GM23338 (cell line): Measurements from ENCODE around the gene RAB29. TPM values are rescaled to one million over a fixed set of nuclear protein-coding genes. Genes with fewer than 3 reads are reported as not detected.

Source experiments
- ATAC-seq: fragments of 200-7000 bp; cut with Tn5 transposase; 3 replicates; pipeline ENCODE4 v1.9.1; 2020
- DNase-seq: peaks from one replicate; pipeline ENCODE4 v3.0.0-alpha.2; 2015; ENCODE audit warnings: low spot score
- H2AFZ ChIP-seq: fragments of 200-600 bp; sonication (generic); 2 replicates; pipeline ENCODE4 v1.8.0; 2016; ENCODE audit warnings: antibody characterized with exemption, mild to moderate bottlenecking, moderate library complexity
- H3F3A ChIP-seq: fragments of 200-600 bp; sonication (generic); replicated peaks from 2 replicates; pipeline ENCODE4 v1.8.0; 2017; ENCODE audit warnings: antibody characterized with exemption, mixed run types, low read depth
- H3K27ac ChIP-seq: fragments of 200-600 bp; sonication (generic); 2 replicates; pipeline ENCODE4 v1.6.1; 2016; ENCODE audit warnings: low read depth
- H3K27me3 ChIP-seq: fragments of 200-600 bp; sonication (generic); 2 replicates; pipeline ENCODE4 v1.8.0; 2016; ENCODE audit warnings: mild to moderate bottlenecking, mixed run types, moderate library complexity; ENCODE audit not compliant: insufficient read depth
- H3K36me3 ChIP-seq: fragments of 200-600 bp; sonication (generic); 2 replicates; pipeline ENCODE4 v1.8.0; 2016; ENCODE audit warnings: mild to moderate bottlenecking; ENCODE audit not compliant: insufficient read depth
- H3K4me1 ChIP-seq: fragments of 200-600 bp; sonication (generic); 2 replicates; pipeline ENCODE4 v1.8.0; 2016; ENCODE audit warnings: mild to moderate bottlenecking, moderate library complexity; ENCODE audit not compliant: insufficient read depth
- H3K4me2 ChIP-seq: fragments of 200-600 bp; sonication (generic); 2 replicates; pipeline ENCODE4 v1.7.1; 2017; ENCODE audit warnings: mixed run types
- H3K4me3 ChIP-seq: fragments of 200-600 bp; sonication (generic); 2 replicates; pipeline ENCODE4 v1.6.1; 2016; ENCODE audit warnings: mixed run types
- H3K79me2 ChIP-seq: fragments of 200-600 bp; sonication (generic); replicated peaks from 2 replicates; pipeline ENCODE4 v1.8.0; 2017; ENCODE audit warnings: mild to moderate bottlenecking; ENCODE audit not compliant: insufficient read depth
- H3K9me2 ChIP-seq: fragments of 200-600 bp; sonication (generic); 2 replicates; pipeline ENCODE4 v1.8.0; 2017; ENCODE audit not compliant: insufficient read depth
- H4K20me1 ChIP-seq: fragments of 200-600 bp; sonication (generic); replicated peaks from 2 replicates; pipeline ENCODE4 v1.8.0; 2017; ENCODE audit warnings: mild to moderate bottlenecking; ENCODE audit not compliant: insufficient read depth
- H3K27ac Mint-ChIP-seq: 2 replicates; pipeline ENCODE4 v1.8.0; 2020; ENCODE audit warnings: inconsistent platforms, mild to moderate bottlenecking, moderate library complexity, mixed read lengths
- H3K27me3 Mint-ChIP-seq: 3 replicates; pipeline ENCODE4 v1.8.0; 2022; ENCODE audit warnings: low read depth, mild to moderate bottlenecking, moderate library complexity, mixed read lengths, inconsistent platforms; ENCODE audit not compliant: insufficient read depth, poor library complexity
- H3K36me3 Mint-ChIP-seq: 3 replicates; pipeline ENCODE4 v1.8.0; 2021; ENCODE audit warnings: low read depth, mild to moderate bottlenecking, inconsistent platforms, moderate library complexity, mixed read lengths
- H3K4me1 Mint-ChIP-seq: 3 replicates; pipeline ENCODE4 v1.8.0; 2020; ENCODE audit warnings: mild to moderate bottlenecking, inconsistent platforms, mixed read lengths
- H3K4me3 Mint-ChIP-seq: 3 replicates; pipeline ENCODE4 v1.8.0; 2021; ENCODE audit warnings: moderate library complexity, mild to moderate bottlenecking, inconsistent platforms, mixed read lengths
- H3K9me3 Mint-ChIP-seq: 3 replicates; pipeline ENCODE4 v1.8.0; 2020; ENCODE audit warnings: moderate library complexity, mild to moderate bottlenecking, inconsistent platforms, mixed read lengths
- CREB1 ChIP-seq: fragments of 250-450 bp; sonication (Bioruptor Pico); IDR thresholded peaks from 2 replicates; pipeline ENCODE4 v1.5.0; 2020; ENCODE audit warnings: low read depth, mild to moderate bottlenecking, moderate library complexity
- CTCF ChIP-seq, 2 experiments: fragments of 200-600 bp in 1 of 2; sonication (generic) in 1 of 2; conservative IDR thresholded peaks; 2 replicates each; pipeline versions ENCODE4 v1.5.1 to v1.6.1; 2016 to 2017; ENCODE audit warnings: antibody characterized with exemption in 2 of 2, low read depth in 2 of 2, mild to moderate bottlenecking in 2 of 2, moderate library complexity in 1 of 2
- ETS1 ChIP-seq: IDR thresholded peaks from 2 replicates; pipeline ENCODE4 v1.6.1; 2016; ENCODE audit warnings: antibody characterized with exemption
- EZH2 ChIP-seq: fragments of 200-600 bp; sonication (generic); IDR thresholded peaks from one replicate; pipeline ENCODE4 v1.8.0; 2017; ENCODE audit warnings: antibody characterized with exemption, mild to moderate bottlenecking, low read depth; ENCODE audit not compliant: unreplicated experiment
- EZH2phosphoT487 ChIP-seq: fragments of 200-600 bp; sonication (generic); IDR thresholded peaks from one replicate; pipeline ENCODE4 v1.8.1; 2018; ENCODE audit warnings: antibody characterized with exemption; ENCODE audit not compliant: unreplicated experiment
- JUNB ChIP-seq: IDR thresholded peaks from one replicate; pipeline ENCODE4 v1.6.1; 2016; ENCODE audit warnings: antibody characterized with exemption; ENCODE audit not compliant: unreplicated experiment
- NANOG ChIP-seq: IDR thresholded peaks from 2 replicates; pipeline ENCODE4 v1.6.1; 2016; ENCODE audit warnings: antibody characterized with exemption, borderline replicate concordance
- POLR2AphosphoS5 ChIP-seq: IDR thresholded peaks from 2 replicates; pipeline ENCODE4 v1.6.1; 2016; ENCODE audit warnings: antibody characterized with exemption, low read depth
- REST ChIP-seq: IDR thresholded peaks from one replicate; pipeline ENCODE4 v1.6.1; 2018; ENCODE audit warnings: antibody characterized with exemption; ENCODE audit not compliant: unreplicated experiment
- STAT1 ChIP-seq: IDR thresholded peaks from one replicate; pipeline ENCODE4 v1.6.1; 2016; ENCODE audit warnings: antibody characterized with exemption; ENCODE audit not compliant: unreplicated experiment
- ZNF114 ChIP-seq: fragments of 250-450 bp; sonication (Bioruptor Pico); IDR thresholded peaks from 2 replicates; pipeline ENCODE4 v1.5.0; 2020; ENCODE audit warnings: mild to moderate bottlenecking, moderate library complexity
- ZNF331 ChIP-seq: fragments of 250-450 bp; sonication (Bioruptor Pico); IDR thresholded peaks from 2 replicates; pipeline ENCODE4 v1.5.0; 2020; ENCODE audit warnings: low read depth, mild to moderate bottlenecking, moderate library complexity
- ZNF462 ChIP-seq: fragments of 250-450 bp; sonication (Bioruptor Pico); IDR thresholded peaks from 2 replicates; pipeline ENCODE4 v1.5.0; 2020; ENCODE audit warnings: mild to moderate bottlenecking, moderate library complexity
- polyA plus RNA-seq: library from polyadenylated mRNA; unstranded; fragments of >200 nt; fragmentation: Nextera tagmentation; extraction: Ambion mirVana; gene quantifications from 2 replicates; pipeline ENCODE4 v1.2.1, GENCODE V29; 2016
- total RNA-seq: library from RNA; depleted of rRNA; stranded (reverse); fragments of >200 nt; shearing (Covaris generic); gene quantifications from 2 replicates; pipeline ENCODE4 v1.2.3, GENCODE V29; 2014

Gene RAB29
- total and polyA plus RNA-seq, 2 experiments from 2014 or later: 7.1 to 9.1 TPM

GRCh38 chr1:205769641-205770365 is 5.5 kb downstream of the RAB29 start:
- Histone ChIP-seq H3F3A (peaks cover 6% of the 10 kb centered on the region; the same call in 1 of the 2 replicates), H3K4me1 (peaks cover 9% of the 10 kb centered on the region), H3K4me2 (no peak overlapping the region), H3K36me3 (no peaks in the 10 kb centered on the region; the same call in 1 of the 2 replicates), H4K20me1 (peaks cover 4% of the 10 kb centered on the region; the same call in 1 of the 2 replicates), H3K4me3 (no peak overlapping the region), H3K79me2 (no peaks in the 10 kb centered on the region), H3K9me2 (no peaks in the 10 kb centered on the region), H2AFZ (no peak overlapping the region), H3K27ac (no peak overlapping the region), H3K27me3 (peaks cover 26% of the 10 kb centered on the region)
- TF ChIP-seq CTCF (conservative IDR thresholded peaks at IDR 0.05; ENCODE audit: low read depth in 2 of 2) (no peak), STAT1 (no peak), ZNF462 (CRISPR knock-in tag) (no peak), REST (no peak), ETS1 (no peak), ZNF331 (CRISPR knock-in tag) (no peak), POLR2AphosphoS5 (no peak), EZH2phosphoT487 (no peak), CREB1 (CRISPR knock-in tag) (no peak), ZNF114 (CRISPR knock-in tag) (no peak), EZH2 (no peak), JUNB (no peak), NANOG (no peak)
- DNase-seq: no peak
- ATAC-seq: no peak
- Mint-ChIP-seq H3K27ac (no peak overlapping the region), H3K9me3 (no peaks in the 10 kb centered on the region), H3K4me1 (peaks cover 10% of the 10 kb centered on the region), H3K36me3 (no peaks in the 10 kb centered on the region), H3K4me3 (no peak overlapping the region), H3K27me3 (peaks cover 18% of the 10 kb centered on the region)
